Adipocyte (in vitro differentiated cells): ENCODE results near the gene RPL13.

Experiments
- DNase-seq: peaks from one replicate; pipeline ENCODE4 v3.0.0-alpha.2; 2015; ENCODE audit warnings: low read depth
- H3K27me3 ChIP-seq: replicated peaks from 2 replicates; pipeline ENCODE4 v1.7.0; 2013; ENCODE audit warnings: mild to moderate bottlenecking, low read length, moderate library complexity; ENCODE audit not compliant: control insufficient read depth, insufficient read depth
- H3K36me3 ChIP-seq: 2 replicates; pipeline ENCODE4 v1.7.0; 2013; ENCODE audit warnings: low read length, mild to moderate bottlenecking, moderate library complexity; ENCODE audit not compliant: control insufficient read depth, insufficient read depth, severe bottlenecking
- H3K4me1 ChIP-seq: 2 replicates; pipeline ENCODE4 v1.7.0; 2013; ENCODE audit warnings: mild to moderate bottlenecking, low read length, moderate library complexity; ENCODE audit not compliant: control insufficient read depth, insufficient read depth
- H3K4me3 ChIP-seq: 2 replicates; pipeline ENCODE4 v1.7.0; 2013; ENCODE audit warnings: mild to moderate bottlenecking, low read length, moderate library complexity
- H3K9ac ChIP-seq: 2 replicates; pipeline ENCODE4 v1.7.0; 2013; ENCODE audit warnings: mild to moderate bottlenecking, low read length, moderate library complexity
- H3K9me3 ChIP-seq: 2 replicates; pipeline ENCODE4 v1.7.0; 2013; ENCODE audit warnings: mild to moderate bottlenecking, low read length, moderate library complexity; ENCODE audit not compliant: control insufficient read depth

The RPL13 gene

DNA sequence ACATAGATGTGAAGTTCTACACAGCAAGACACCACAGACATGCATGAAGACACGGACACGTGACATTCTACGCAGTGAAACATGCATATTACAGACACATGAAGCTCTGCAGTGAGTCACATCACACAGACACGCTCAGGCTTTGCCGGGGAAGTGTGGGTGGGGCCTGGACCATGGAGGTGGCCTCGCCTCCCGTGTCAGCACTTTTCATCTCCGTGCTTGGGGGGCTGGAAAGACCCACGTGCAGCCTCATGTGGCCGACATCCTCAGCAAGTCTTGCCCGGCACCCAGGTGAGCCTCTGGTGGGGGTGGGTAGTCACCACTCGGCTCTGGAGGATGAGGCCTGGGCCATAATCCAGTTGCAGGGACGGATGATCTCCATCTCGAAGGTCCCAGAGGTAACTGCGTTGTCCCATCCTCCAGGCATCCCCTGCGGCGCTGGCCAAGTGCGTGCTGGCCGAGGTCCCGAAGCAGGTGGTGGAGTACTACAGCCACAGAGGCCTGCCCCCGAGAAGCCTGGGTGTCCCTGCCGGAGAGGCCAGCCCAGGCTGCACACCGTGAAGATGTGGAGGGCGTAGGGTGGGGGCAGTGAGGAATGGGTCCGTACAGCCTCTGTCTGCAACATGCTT, 35.7 kb downstream of the RPL13 start:
- H3K4me1 ChIP-seq = peaks cover 4% of the 10 kb centered on the region
- no peaks in the 10 kb centered on the region for H3K9me3 ChIP-seq
- no peaks in the 10 kb centered on the region for H3K36me3 ChIP-seq
- no peaks in the 10 kb centered on the region for H3K27me3 ChIP-seq
- H3K9ac ChIP-seq = no peak overlapping the region
- no peak for DNase-seq
- H3K4me3 ChIP-seq = no peak overlapping the region

DNA sequence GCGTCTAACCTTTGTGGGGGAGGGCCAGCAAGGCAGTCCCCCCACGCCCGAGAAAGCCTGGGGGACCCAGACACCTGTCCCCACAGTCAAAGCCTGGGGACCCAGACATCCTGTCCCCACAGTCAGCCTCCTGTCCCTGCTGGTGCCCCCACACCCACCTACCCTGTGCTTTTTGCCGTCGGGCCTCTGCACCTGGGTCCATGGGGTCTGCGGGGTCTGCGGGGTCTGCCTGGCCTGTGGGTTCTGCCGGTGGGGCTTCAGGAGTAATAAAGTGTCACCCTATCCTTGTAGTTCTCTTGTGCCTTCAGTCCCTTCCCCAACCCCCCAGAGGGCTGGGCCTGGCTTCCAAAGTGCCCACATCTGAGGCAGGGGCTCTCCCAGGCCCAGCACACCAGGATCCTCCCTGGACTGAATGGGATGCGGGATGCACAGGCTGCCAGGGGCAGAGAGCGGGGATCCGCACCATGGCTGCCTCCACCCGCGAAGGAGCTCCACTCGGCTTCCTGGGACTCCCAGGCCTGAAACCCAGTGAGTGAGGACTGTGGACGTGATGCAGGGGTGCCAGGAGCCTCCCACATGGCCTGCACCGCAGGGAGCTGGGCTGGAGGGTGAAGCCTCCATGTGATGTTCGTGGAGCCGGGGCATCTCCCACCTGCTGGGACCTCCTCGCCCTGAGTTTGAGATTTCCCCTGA, 36.6 kb downstream of the RPL13 start:
- H3K36me3 ChIP-seq = no peaks in the 10 kb centered on the region
- H3K9me3 ChIP-seq = no peaks in the 10 kb centered on the region
- H3K9ac ChIP-seq = no peak overlapping the region
- peaks cover 5% of the 10 kb centered on the region for H3K4me1 ChIP-seq
- H3K4me3 ChIP-seq = no peak overlapping the region
- DNase-seq = no peak
- no peaks in the 10 kb centered on the region for H3K27me3 ChIP-seq

DNA sequence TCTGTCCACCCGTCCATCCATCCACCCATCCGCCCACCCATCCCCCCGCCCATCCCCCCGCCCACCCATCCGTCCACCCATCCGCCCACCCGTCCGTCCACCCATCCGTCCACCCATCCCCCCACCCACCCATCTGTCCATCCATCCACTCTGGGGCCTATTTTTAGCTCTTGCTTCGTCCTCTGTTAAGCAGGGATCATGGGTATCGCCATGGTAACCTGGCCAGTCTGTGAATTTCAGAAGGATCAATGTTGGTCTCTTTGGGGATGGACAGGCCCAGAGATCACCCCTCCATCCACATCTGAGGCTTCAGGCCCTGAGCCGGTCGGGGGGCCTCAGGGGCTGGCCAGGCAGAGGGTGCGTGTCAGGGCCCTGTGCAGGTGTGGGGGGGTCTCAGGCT, 37.7 kb downstream of the RPL13 start:
- H3K4me3 ChIP-seq = no peak overlapping the region
- H3K4me1 ChIP-seq = peaks cover 11% of the 10 kb centered on the region
- no peak overlapping the region for H3K9ac ChIP-seq
- no peaks in the 10 kb centered on the region for H3K36me3 ChIP-seq
- H3K9me3 ChIP-seq = no peaks in the 10 kb centered on the region
- DNase-seq = peak; percentile 40
- H3K27me3 ChIP-seq = no peaks in the 10 kb centered on the region

DNA sequence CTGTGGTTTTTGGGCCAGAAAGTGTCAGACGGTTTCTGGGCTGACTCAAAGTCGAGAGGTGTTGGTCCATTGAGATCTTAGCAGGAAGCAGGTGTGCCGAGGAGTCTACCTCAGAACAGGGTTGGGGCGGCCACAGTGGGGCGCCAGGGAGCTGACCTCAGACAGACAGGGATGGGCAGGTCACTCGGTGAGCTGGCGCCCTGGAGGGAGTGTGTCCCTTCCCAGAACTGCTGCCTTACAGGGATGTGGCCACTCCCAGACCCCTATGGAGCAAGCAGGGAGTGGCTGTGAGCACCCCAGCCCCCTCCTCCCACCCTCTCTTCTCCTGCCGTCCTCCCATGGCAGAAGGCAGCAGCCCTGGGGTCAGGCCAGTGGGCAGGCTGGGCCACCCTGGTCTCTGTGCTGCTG, 39.0 kb downstream of the RPL13 start:
- H3K9ac ChIP-seq = no peak overlapping the region
- peaks cover 11% of the 10 kb centered on the region for H3K4me1 ChIP-seq
- no peak for DNase-seq
- H3K27me3 ChIP-seq = no peaks in the 10 kb centered on the region
- H3K4me3 ChIP-seq = no peak overlapping the region
- no peaks in the 10 kb centered on the region for H3K9me3 ChIP-seq
- no peaks in the 10 kb centered on the region for H3K36me3 ChIP-seq

DNA sequence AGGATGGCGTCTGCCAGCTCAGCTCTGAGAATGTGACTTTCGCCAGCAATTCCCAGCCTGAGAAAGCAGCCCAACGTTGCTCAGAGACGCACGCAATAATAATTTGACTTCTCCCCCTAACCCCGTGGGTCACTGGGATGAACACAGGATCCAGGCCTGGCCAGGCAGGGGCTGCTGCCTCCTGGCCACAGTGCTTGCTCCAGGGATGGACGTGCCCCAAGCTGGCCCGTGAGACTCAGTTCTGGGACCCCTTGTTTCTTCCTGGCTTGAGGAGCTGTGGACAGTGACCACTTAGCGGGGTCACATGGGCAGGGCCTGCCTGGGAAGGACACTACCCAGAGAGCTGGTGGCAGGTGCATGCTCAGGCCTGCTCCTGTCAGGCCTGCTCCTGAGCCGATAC, 39.4 kb downstream of the RPL13 start:
- peaks cover 4% of the 10 kb centered on the region for H3K27me3 ChIP-seq
- H3K9me3 ChIP-seq = no peaks in the 10 kb centered on the region
- H3K36me3 ChIP-seq = no peaks in the 10 kb centered on the region
- no peak overlapping the region for H3K9ac ChIP-seq
- DNase-seq = no peak
- peaks cover 11% of the 10 kb centered on the region for H3K4me1 ChIP-seq
- H3K4me3 ChIP-seq = no peak overlapping the region

DNA sequence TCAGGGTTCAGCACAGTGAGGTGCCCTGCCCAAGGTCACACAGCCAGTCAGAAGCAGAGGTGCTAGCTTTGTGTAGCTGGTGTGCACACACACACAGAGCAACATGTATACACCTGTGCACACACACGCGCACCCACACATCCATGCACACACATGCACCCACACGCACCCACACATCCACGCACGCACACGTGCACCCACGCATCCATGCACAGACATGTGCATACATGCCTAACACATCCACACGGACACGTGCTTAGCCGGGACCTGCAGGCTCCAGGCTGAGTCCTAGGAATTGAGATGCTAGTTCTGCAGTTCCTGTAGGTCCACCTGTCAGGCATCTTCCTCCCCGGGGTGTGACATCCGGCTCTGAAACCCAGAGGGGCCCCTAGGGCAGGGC, 39.9 kb downstream of the RPL13 start:
- Histone ChIP-seq H3K4me1 (peaks cover 11% of the 10 kb centered on the region), H3K4me3 (no peak overlapping the region), H3K9ac (no peak overlapping the region), H3K36me3 (no peaks in the 10 kb centered on the region), H3K9me3 (no peaks in the 10 kb centered on the region), H3K27me3 (peaks cover 7% of the 10 kb centered on the region)
- DNase-seq = no peak

DNA sequence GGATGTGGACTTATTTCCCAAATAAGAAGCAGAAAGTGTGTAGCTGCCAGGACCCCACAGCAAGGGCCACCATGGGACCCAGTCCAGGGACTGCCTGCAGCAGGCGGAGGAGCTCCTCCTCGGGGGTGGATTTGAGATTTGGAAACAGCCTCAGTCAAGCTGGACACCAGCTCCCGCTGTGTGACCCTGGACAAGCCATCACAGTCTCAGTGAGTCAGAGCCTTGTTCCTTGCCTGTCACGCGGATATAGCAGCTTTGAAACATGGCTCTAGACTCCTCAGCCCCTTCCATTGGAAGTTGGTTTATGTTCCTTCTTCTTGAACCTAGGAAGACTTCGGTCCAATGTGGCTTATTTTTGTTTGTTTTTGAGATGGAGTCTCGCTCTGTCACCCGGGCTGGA, 40.5 kb downstream of the RPL13 start:
- Histone ChIP-seq H3K4me1 (peaks cover 11% of the 10 kb centered on the region), H3K27me3 (peaks cover 7% of the 10 kb centered on the region), H3K36me3 (no peaks in the 10 kb centered on the region), H3K4me3 (no peak overlapping the region), H3K9me3 (no peaks in the 10 kb centered on the region), H3K9ac (no peak overlapping the region)
- no peak for DNase-seq

DNA sequence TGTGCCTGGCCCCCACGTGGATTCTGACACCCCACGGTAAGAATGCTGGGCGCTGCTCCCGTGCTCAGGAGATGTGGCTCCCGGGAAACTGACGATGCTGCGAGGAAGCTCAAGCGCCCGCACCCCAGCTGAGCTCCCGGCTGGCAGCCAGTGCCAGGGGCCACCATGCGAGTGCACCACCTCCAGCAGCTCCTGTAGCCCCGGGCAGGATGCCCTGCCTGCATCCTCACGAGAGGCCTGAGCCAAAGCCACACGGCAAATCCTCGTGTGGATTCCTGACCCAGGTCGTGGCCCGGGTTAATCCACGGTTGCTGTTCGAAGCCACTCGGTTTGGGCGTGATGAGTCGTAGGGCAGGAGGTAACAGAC, 41.4 kb downstream of the RPL13 start:
- peaks cover 7% of the 10 kb centered on the region for H3K27me3 ChIP-seq
- H3K4me3 ChIP-seq = peak overlapping the region; percentile 22
- H3K9ac ChIP-seq = no peak overlapping the region
- H3K4me1 ChIP-seq = peaks cover 11% of the 10 kb centered on the region
- no peak for DNase-seq
- H3K9me3 ChIP-seq = no peaks in the 10 kb centered on the region
- no peaks in the 10 kb centered on the region for H3K36me3 ChIP-seq

DNA sequence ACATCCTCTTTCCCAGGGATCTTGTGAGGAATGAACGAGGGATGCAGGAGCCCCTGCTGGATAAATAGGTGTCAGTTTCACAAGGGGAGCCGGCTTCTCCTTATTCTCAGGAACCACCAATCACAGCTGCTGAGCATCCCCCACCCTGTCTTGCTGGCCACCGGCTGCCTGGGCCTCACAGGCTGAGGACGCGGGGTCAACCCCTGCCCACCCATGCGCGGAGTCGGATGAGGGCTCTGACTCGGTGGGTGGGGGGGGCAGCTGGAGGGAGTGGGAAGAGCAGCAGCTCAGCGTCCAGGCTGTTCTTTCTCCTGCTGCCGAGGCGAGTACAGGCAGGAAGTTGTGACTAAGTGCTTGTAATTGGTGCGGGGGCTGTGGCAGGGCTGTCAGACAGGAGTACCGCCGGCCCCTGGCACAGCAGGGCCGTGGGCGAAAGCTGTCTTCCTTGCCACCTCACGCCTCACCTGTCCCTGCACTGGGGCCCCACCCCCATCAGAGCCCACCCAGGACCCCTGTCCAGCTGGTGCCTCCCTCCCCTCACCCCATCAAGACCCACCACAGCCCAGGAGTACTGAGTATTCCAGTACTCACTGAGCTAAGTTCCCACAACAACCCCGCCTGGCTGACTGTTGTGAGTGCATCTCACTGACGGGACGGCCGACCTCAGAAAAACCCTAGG, 41.9 kb downstream of the RPL13 start:
- peak; percentile 85 for DNase-seq
- Histone ChIP-seq H3K36me3 (no peaks in the 10 kb centered on the region), H3K27me3 (peaks cover 9% of the 10 kb centered on the region), H3K4me1 (peaks cover 11% of the 10 kb centered on the region), H3K9ac (no peak overlapping the region), H3K9me3 (no peaks in the 10 kb centered on the region), H3K4me3 (peak overlapping the region; percentile 22)

DNA sequence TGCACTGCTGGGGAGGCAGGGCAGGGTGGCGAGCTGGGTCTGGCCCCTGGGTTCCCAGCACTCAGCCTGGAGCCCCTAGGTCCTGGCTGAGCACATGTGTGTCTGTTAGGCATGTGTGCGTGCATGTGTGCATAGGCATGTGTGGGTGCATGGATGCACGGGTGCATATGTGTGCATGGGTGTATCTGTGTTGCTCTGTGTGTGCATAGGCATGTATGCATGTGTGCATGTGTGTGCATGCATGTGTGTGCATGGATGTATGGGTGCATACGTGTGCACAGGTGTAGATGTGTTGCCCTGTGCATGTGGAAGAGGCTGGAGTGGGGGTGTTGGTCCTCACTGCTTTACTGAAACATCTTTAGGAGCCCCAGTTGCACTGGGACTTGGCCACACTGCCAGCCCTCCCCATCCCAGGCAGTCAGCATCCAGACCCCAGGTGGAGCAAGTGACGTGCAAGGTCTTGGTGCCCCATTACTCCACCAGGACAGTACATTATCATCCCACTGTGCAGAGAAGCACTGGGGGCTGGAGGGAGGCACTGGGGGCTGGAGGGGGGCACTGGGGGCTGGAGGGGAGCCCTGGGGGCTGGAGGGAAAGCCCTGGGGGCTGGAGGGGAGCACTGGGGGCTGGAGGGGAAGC, 42.6 kb downstream of the RPL13 start:
- Histone ChIP-seq H3K27me3 (peaks cover 16% of the 10 kb centered on the region), H3K36me3 (no peaks in the 10 kb centered on the region), H3K4me1 (peaks cover 11% of the 10 kb centered on the region), H3K9me3 (no peaks in the 10 kb centered on the region), H3K9ac (no peak overlapping the region), H3K4me3 (no peak overlapping the region)
- no peak for DNase-seq

DNA sequence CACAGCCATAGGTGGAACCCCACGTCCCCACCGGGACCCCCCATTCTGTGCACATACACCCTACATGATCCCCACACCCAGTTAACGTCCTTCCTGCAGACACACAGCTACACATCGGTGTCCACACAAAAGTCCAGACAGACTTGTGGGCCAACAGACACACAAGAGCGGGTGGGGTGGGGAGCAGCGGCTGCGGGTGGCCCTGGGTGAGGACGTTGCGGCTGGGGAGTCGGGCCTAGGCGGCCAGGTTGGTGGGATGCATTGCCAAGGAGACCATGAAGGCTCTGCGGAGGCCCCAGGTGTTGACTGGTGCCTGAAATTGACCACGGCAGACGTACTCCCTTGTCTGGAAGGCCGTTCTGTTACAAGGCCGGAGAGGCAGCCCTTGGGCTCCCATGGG, 44.3 kb downstream of the RPL13 start:
- Histone ChIP-seq H3K4me1 (peaks cover 11% of the 10 kb centered on the region), H3K36me3 (no peaks in the 10 kb centered on the region), H3K4me3 (no peak overlapping the region), H3K27me3 (peaks cover 18% of the 10 kb centered on the region), H3K9ac (no peak overlapping the region), H3K9me3 (no peaks in the 10 kb centered on the region)
- DNase-seq = no peak
